Vagina (tissue), 2 donors: ENCODE data around the gene ATP5PD.

Source experiments
- POLR2A ChIP-seq, 2 donors: fragments of 450-650 bp; IDR thresholded peaks; one replicate each; pipeline ENCODE4 v1.6.1; 2017; ENCODE audit warnings: antibody characterized with exemption in 2 of 2, mild to moderate bottlenecking in 2 of 2, moderate library complexity in 2 of 2
- TF ChIP-seq, protein P1 (sequence below), 3 experiments: fragments of 450-650 bp in 2 of 3; fragments of 200-600 bp in 1 of 3; sonication (generic) in 1 of 3; IDR thresholded peaks; one replicate each; pipeline ENCODE4 v1.5.1; 2017 to 2019; ENCODE audit warnings: antibody characterized with exemption in 3 of 3, mild to moderate bottlenecking in 2 of 3, moderate library complexity in 2 of 3

DNA sequence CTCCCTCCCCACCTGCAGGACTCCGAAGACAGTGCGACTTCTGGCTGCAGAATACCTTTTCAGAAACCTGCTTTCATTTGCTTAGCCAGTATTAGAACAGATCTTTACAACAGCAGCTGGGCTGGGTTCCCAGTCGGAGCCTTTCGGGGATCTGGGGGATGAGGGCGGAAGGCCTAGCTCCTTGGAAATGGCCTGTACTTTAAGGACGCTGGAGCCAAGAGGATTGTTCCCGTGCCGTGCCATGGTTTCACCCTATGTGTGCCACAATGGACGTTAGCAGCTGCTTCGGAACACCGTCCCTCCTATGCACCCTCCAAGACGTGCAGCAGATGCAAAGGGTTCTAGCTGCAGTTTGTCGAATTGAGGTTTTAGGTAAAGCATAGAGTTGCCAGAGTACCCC lies 16.4 kb upstream of the ATP5PD start:
- TF ChIP-seq, protein P1, sequence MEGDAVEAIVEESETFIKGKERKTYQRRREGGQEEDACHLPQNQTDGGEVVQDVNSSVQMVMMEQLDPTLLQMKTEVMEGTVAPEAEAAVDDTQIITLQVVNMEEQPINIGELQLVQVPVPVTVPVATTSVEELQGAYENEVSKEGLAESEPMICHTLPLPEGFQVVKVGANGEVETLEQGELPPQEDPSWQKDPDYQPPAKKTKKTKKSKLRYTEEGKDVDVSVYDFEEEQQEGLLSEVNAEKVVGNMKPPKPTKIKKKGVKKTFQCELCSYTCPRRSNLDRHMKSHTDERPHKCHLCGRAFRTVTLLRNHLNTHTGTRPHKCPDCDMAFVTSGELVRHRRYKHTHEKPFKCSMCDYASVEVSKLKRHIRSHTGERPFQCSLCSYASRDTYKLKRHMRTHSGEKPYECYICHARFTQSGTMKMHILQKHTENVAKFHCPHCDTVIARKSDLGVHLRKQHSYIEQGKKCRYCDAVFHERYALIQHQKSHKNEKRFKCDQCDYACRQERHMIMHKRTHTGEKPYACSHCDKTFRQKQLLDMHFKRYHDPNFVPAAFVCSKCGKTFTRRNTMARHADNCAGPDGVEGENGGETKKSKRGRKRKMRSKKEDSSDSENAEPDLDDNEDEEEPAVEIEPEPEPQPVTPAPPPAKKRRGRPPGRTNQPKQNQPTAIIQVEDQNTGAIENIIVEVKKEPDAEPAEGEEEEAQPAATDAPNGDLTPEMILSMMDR (IDR thresholded peaks at IDR 0.05) = no peak
- TF ChIP-seq POLR2A (IDR thresholded peaks at IDR 0.05) = no peak
